GM20431 (cell line): ENCODE results near the gene CRIP2.

ENCODE experiments used
- in situ Hi-C: fragments of 300-500 bp; cut with MseI, MboI; formaldehyde crosslinking; loops from one replicate; pipeline ENCODE4 v1.15.0; 2020; ENCODE audit warnings: low sequenced_read_pairs; ENCODE audit not compliant: unreplicated experiment

The CRIP2 gene

DNA sequence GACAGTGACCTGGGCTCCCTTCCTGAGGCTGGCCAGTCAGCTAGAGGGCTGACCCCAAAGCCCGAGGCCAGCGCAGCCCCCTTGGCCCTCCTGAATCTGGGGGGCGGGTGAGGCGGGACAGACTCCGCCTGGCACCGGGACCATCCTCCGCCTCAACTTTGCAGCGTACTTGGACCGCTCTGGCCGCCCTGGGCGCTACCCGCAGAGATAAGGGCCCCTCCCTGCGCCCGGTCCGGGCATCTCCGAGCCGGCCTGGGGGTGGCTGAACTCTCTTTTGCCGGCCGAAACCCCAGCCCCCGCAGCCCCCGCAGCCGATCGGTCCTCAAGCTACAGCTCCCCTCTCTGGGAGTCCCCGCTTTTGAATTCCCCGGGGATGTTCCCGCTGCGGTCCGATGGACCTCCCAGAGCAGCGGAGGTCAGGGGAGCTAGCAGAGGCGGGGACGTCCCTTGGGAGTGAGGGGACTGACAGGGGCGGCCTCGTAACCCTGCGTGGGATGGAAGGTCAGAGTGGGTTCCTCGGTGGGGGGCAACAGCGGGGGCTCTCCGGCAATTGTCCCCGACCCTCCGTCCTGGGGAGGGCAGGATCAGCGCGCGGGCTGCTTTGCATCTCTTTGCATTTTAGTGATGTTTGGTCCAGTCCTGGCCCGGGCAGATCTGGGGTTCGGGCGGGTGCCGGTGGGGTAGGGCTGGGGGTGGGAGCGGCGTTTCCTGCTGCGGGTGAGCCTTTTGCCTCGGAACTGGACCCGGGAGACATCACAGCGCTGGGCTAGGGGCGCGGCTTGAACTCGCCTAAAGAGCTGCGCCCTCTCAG lies 11.7 kb downstream of the CRIP2 start, which contains the start of gene CRIP1:
Gene CRIP1 (plus strand): TSS at position 724 of the 811 bp plus-strand sequence. CDS start 374 bp downstream, outside the sequence.
- in situ Hi-C loops: no loop called here

DNA sequence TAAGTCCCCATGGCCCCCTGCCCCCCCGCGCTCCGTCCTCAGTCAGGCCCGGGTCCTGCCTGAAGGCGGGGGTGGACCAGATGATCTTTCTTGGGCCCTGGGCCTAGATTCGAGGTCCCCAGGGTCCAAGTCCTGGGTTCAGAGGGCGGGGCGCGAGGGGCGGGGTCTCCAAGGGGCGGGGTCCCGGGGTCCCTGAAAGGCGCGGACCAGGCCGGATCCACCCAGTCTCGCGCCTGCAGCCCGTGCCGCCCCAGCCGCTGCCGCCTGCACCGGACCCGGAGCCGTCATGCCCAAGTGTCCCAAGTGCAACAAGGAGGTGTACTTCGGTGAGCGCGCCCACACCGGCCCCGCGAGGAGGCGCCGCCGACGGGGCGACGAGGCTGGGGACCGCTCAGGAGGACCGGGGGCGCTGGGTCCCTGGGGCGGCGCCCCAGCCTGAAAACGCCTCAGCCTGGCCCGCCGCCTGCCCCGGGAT lies 12.4 kb downstream of the CRIP2 start:
- in situ Hi-C loops: no loop called here

DNA sequence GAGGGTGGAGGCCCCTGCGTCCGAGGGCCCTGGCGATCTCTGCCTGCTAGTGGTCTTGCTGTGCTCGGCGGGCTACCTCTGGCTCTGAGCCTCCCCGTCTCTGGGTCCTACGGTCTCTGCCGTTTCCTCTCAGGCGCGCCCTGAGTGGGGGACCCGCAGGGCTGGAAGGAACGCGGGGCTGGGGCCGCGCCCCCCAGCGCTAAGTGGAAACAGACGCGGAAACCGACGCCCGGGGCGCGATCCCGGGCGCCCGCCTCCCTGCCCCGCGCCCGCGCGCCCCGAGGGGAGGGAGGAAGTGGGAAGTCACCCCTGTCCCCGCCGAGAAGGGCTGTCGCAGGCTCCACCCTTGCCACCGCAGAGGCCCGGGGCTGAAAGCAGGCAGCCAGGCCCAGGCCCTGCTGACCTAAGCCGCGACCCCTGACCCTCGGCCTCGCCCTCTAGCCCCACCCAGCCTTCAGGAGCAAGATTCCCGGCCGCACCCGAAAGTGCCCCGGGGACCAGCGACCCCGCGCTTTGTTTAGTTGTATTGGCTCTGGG lies 12.9 kb downstream of the CRIP2 start:
- in situ Hi-C loops: no loop called here

- in situ Hi-C loops: no loop called here
Measured at GRCh38 chr14:105487986-105488777, 13.6 kb downstream of the CRIP2 start.

- in situ Hi-C loops: no loop called here
Measured at GRCh38 chr14:105488781-105489541, 14.3 kb downstream of the CRIP2 start.

GRCh38 chr14:105489542-105490266 lies 15.1 kb downstream of the CRIP2 start:
- in situ Hi-C loops: no loop called here

DNA sequence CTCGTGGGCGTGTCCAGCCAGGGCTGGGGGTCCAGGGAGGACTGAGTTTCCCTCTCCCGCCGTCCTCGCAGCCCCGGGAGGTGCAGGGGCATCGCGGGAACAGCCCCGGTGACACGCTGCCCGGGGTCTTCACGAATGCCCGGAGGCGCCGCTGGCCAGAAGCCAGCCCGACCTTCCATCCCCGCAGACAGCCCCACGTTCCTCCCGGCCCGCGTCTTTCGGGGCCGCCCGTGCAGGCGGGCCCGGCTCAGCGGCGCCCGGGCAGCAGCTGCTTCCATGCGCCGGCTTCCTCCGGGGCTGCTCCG lies 15.6 kb downstream of the CRIP2 start:
- in situ Hi-C loops: no loop called here

DNA sequence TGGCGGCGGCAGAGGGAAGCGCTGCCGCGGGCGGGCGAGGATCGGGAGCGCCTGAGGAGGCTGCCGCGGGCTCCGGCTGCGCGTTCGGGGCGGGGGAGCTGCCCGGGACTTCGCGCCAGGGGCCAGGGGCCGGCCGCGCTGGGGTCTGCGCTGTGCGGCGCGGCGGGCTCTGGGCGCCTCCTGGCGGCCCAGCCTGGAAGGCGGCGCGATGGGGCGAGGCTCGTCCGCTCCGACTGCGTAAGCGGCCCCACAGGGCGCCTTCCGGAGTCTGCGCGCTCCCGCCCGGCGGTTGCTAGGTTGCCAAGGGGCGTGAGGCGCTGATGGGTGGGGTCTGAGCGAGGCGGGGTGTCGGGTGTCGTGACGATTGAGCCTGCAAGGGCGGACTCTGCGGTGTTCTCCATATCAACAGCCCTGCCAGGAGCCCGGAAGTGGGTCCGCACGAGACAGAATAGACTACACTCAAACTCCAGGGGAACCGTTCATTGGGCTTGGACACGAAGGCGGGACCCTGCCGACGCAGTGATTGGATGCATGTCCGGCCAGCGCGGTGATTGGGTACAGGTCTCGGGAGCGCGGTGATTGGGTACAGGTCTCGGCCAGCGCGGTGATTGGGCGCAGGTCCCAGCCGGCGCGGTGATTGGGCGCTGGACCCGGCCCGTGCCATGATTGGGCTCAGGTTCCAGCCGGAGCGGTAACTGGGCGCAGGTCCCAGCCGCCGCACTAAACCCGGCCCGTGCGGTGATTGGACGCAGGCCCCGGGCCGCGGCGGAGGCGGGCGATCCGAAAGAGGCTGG lies 16.1 kb downstream of the CRIP2 start, which contains the start of gene TEDC1:
Gene TEDC1 (plus strand): TSS at position 675 of the 794 bp plus-strand sequence. CDS start 130 bp downstream, outside the sequence.
- in situ Hi-C loops: no loop called here

DNA sequence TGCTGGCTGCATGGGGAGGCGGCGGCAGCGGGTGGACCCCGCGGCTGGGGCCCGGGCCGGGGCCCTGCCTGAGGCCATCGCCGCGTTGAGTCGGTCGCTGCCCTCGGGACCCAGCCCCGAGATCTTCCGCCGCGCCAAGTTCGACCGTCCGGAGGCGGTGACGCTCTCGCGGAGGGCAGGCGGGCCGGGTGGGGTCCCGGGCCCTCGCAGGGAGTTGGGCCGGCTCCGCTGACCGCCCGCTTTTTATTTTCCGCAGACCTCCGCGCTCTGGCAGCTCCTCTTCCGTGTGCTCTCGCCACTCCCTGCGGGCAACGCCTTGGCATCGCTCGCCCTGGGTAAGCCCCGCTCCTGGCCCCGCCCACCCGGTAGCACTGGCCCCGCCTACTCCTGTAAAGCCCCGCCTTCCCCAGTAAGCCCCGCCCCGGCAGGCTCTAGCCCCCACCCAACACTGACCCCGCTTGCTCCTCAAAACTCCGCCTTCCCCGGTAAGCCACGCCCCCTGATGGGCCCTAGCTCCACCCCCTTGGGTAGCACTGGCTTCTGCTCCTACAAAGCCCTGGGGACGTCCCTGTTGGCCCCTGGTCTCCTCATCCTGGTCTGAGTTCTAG lies 16.8 kb downstream of the CRIP2 start:
- in situ Hi-C loops: no loop called here

DNA sequence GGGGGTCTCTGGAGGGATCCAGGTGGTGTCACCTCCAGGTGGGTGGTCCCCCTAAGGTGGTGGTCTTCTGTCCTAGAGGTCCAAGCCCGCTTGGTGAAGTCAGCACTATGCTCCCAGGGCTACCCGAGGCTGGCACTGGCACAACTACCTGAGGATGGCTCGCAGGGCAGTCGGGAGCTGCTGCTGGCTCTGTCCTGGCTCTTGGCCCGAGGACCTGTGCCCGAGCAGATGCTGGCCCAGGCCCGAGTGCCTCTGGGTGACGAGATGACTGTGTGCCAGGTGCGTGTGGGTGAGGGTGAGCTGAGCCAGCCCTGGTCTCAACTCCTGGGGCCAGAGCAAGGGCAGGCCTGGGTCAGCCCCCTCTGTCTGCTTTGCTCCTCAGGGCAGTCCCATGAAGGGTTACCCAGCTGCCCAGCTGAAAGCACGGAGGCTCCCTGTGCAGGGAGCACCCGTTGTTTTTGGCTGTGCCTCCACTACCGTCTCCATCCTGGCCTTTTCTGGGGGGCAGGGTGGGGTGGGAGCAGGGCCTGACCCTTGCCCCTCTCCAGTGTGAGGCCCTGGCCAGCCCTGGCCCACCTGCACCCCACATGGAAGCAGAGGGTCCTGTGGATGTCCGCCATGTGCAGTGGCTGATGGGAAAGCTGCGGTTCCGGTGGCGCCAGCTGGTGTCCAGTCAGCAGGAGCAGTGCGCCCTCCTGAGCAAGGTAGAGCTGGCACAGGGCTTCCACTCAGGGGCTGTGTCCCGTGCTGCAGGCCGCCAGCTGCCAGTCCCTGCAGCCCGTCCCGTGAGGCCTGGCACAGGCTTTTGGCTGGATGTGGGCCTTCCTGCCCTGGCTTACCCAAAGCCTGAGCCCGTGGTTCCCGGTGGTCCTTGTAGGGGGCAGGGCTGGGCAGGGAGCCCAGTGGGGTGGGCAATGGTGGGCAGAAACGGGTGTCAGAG lies 17.7 kb downstream of the CRIP2 start:
- in situ Hi-C loops: no loop called here

DNA sequence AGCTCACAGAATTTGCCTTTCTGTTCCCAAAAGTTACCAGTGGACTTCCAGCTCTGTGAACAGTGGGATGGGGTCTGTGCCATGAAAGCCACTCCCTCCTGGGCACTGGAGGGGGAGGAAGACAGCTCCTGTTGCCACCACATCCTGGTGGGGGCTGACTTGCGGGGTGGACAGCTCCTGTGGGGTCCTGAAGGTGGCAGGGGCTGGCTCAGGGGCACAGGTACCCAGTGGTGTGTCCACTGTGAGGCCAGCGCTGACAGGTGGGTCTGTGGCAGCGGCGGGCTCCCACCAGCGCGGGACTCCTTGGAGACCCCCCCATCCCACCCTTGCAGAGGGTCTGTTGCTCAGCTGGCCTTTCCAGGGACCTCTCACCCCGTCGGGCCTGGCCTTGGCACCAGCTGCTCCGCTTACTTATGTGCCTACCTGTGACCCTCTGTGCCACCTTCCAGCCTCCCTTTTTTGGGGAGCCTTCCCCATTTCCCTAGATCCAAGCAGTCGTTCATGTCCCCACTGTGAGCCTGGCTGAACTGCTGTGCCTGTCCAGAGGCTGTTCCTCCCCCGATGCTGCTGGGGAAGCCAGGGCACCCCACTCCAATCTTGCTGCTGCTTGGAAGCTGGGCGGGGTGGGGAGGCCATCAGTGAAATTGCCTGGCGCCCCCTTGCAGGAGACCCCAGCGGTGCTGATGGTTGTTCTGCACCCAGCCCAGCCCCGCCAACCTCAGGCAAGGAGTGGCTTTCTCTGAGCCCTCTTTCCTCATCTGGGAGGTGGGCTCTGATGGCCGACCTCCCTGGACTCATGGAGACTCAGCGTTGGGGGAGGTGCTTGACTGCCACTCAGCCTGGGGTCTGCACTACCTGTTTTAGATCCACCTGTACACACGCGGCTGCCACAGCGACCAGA lies 18.6 kb downstream of the CRIP2 start:
- in situ Hi-C loops: no loop called here

DNA sequence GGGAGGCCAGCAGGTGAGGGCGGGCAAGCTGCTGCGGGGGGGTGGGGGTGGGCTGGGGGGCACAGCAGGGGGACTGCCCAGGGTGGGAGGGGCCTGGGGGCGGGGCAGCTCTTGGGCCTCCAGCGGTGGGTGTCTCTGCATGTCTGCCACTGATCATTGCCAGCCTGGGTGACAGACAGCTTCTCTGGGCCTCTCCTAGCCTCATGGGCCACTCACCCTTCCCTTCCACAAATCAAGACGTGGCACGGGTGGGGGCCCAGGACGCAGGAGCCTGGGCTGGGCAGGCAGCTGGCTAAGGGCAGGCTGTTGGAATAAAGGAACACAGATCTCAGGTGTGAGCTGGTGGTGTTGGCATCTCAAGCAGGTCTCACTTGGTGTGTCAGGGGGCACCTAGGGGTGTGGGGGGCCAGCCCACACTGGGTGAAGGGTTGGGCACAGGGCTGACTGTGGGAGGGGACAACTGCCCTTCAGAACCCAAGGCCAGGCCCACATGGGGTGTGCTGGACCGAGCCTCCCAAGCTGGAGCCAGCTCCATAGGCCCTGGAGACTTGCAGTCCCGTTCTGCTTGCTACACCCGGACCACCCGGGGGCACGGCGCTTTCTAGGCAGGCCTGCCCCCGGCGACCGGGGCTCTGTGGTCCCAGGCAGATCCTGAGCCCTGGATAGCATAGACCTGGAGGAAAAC lies 19.4 kb downstream of the CRIP2 start:
- in situ Hi-C loops: no loop called here

GRCh38 chr14:105494606-105494929 lies 19.9 kb downstream of the CRIP2 start:
- in situ Hi-C loops: no loop called here

DNA sequence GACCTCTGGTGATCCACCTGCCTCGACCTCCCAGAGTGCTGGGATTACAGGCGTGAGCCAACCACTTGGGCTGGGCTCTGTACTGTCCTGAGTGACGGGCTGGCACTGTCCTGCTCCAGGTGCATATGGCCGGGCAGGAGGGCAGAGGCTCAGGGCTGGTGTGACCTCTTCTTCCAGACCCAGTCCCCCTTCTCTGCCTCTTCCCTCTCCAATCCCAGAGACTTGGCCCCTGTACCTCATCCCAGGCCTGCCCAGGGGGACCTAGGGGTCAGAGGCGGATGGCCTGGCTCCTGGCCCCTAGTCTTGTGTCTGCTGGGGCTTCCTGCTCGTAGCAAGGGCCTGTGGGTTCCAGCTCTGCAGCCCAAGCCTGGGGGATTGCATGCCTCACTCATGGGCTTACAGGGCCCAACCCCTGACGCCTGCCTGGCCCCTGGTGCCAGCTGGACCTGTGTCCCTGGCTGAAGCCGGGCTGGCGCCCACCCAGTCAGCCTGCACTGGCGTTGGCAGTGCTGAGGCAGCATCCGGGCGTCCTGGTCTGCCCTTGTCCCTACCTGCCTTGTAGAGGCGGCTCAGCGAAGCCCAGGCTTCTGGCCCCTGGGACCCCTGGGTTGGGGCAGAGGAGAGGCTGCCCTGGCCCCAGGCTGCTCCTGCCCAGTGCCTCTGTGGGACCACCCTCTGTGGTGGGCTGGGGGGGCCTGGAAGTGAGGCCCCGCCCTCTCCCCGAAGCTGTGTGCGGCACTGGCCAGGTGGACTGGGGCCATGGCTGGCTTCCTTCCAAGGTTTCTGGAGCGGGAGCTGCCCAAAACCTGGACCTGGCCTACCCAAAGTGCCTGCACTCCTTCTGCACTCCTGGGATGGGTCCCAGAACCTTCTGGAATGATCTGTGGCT lies 20.7 kb downstream of the CRIP2 start:
- in situ Hi-C loops: no loop called here
